HCT116 (cell line): ENCODE measurements around the gene IQSEC3.

ENCODE experiments used
- CBX3 ChIP-seq: IDR thresholded peaks from 2 replicates; pipeline ENCODE4 v1.6.1; 2012; ENCODE audit warnings: low read depth
- CTCF ChIP-seq, 3 experiments: fragments of 200-600 bp in 1 of 3; sonication (generic) in 1 of 3; IDR thresholded peaks in 2 of 3; conservative IDR thresholded peaks in 1 of 3; 2 replicates each; pipeline ENCODE4 v1.5.1; 2012 to 2017; ENCODE audit warnings: low read depth in 2 of 3, low read length in 2 of 3, antibody characterized with exemption in 1 of 3, borderline replicate concordance in 1 of 3, control low read depth in 1 of 3, mild to moderate bottlenecking in 1 of 3, mixed read lengths in 1 of 3, mixed run types in 1 of 3, moderate library complexity in 1 of 3; ENCODE audit not compliant: insufficient read depth in 1 of 3
- EZH2 ChIP-seq: fragments of 200-600 bp; sonication (generic); IDR thresholded peaks from 2 replicates; pipeline ENCODE4 v1.6.1; 2017; ENCODE audit warnings: antibody characterized with exemption, mixed run types
- EZH2phosphoT487 ChIP-seq: fragments of 200-600 bp; IDR thresholded peaks from 2 replicates; pipeline ENCODE4 v1.6.1; 2018; ENCODE audit warnings: antibody characterized with exemption, borderline replicate concordance
- JUND ChIP-seq: IDR thresholded peaks from 2 replicates; pipeline ENCODE4 v1.6.1; 2012
- POLR2A ChIP-seq: IDR thresholded peaks from 2 replicates; pipeline ENCODE4 v1.7.0; 2011; ENCODE audit warnings: borderline replicate concordance; ENCODE audit not compliant: insufficient read depth, insufficient read length; ENCODE audit errors: extremely low read depth
- REST ChIP-seq: IDR thresholded peaks from 2 replicates; pipeline ENCODE4 v1.6.1; 2012; ENCODE audit warnings: low read depth
- SRF ChIP-seq: IDR thresholded peaks from 2 replicates; pipeline ENCODE4 v1.6.1; 2012; ENCODE audit warnings: low read depth

GRCh38 chr12:220946-221550, 154.5 kb downstream of the IQSEC3 start:
- TF ChIP-seq CTCF (IDR thresholded peaks at IDR 0.05 in 2 of 3, conservative IDR thresholded peaks at IDR 0.05 in 1 of 3; ENCODE audit: borderline replicate concordance in 1 of 3, insufficient read depth in 1 of 3, low read depth in 2 of 3, low read length in 2 of 3) (no peak), POLR2A (no peak), JUND (no peak), EZH2 (no peak), SRF (no peak), REST (no peak), CBX3 (no peak), EZH2phosphoT487 (no peak)
